ENCODE results near the gene NDC1.

NDC1 gene

DNA sequence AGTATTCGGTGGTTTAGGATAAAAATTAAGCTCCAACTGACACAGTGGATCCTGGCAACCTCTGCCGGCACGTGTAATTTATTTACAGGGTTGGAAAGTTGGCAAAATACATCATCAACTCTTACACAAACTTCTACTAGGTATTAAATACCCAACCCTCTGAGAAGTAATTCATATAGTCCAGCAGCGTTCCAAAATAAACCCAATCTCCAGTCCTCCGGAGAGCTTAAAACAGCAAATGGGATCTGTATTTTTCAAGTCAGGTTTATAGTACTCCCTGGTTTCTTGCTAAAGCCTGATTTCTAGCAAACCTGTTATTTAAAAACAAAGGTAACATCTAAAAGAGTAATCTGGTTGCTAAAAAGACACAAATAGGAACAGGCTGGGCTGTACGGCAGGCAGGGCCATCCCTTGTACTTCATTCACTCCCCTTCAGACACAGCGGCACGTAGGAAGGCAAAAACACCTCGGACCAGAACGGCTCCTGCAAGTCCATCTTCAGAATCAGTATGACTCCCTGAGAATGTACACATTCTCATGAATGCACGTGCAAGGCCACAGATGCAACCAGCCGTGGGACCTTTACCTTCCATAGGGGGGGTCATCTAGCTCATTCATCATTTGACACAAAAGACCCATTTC, 107.8 kb downstream of the NDC1 start:
- DNase-seq, result no peak

DNA sequence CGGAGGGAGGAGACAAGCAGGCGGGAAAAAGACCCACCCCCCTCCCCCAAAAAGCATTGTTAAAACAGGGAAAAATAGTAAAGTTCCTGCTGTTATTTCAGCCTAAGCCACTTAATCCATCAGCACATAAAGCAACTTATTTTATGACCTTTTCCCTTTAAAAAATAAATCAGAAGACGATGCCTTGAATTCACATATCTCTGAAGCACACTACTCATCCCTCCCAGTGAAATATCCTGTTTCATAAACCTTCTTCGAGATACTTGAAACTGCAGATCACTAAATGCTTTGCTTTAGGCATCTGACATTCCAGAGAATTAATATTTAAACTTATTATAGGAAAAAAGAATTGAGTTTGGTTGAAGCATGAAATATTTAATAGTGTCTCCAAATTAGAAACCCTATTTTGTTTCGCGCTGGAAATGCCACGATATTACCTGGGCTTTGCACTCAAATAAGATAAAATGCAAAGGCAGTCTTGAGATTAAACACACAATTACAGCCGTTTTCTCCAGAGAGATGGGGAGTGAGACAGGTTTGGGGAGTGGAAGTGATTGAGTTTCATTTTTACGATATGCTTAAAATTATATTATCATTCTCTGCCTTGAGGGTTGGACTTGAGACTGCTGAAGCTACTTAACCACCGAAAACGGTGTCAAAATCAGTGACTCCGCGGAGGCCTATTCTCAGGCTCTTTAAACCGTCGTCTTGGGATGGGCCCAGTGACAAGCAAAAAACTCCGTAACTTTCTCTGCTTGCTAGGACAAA, 108.5 kb downstream of the NDC1 start:
- DNase-seq, result no peak

DNA sequence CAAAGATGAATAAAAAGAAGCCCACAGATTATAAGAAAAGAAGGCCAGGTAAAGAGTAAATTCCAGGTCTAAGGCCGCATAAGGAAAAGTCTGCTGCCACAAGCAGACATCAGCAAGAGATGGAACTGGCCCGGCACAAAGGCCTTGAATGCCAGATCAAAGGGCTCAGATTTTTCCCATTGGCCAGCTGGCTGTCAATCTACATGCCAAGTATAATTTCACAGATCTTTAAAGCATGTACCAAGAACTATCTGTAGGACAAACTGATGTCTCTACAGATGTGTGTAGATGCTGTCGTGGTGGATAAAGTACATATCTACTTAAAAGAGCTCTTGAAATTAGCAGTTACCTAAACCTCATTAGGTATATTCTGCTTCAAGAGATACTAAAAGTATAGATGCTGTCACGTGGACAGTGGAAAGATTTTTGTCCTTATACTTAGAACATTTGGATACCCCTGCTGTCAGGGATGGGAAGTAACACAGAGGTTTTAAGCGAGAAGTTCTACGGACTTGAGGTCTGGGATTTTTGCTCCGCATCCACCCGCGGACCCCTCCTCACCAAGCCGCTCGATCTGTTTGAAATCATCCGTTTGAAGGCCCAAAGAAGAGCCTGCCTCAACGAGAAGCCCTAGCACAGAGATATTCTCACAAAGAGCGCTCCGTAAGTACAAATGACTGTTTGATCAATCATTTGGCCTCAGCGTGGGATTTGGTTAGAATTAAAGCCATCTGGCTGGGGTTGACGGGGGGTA, 109.2 kb downstream of the NDC1 start:
- DNase-seq, result no peak

DNA sequence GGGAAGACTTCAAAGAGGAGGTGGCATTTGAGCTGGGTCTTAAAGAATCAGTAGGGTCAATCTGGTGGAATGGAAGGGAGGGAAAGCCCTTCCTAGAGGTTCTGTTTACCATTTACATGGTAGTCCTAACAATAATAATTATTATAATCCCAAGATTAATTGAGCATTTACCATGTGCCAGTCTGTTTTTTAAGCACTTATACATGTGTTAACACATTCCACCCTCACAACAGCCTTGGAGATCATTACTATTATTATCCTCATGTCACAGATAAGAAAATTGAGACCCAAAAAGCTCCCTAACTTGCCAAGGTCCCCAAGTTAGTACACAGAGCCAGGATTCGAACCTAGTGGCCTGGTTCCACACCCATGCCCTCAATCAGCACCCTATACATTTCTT, 109.9 kb downstream of the NDC1 start:
- no peak for DNase-seq

DNA sequence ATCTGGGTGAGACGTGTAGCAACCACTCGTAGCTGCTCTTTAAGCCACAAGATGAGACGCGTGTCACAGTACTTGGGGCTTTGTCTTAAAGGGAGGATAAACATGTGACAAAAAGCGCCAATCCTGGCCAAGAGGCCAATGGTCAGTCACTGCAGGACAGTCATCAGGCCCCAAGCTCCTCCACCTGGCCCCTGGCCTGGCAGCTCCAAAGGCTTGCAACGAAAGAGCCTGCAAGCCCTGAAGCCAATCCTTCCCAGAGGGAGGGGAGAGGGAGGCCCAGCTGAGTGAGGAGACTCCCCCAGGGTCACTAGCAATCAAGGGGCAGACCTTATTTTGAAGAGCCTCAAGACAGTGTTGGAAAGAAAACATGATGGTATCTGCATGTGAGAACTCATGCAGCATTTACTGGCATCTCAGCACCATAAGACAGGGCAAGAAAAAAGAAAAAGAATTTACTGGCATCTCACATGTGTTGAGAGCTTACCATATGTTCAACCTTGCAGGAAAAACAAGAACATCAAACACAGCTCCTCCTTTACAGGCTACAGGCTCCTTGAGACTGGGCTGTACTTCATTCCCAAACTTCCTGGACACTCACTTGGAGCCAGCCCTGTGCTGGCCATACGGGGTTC, 110.5 kb downstream of the NDC1 start:
- DNase-seq, result no peak

DNA sequence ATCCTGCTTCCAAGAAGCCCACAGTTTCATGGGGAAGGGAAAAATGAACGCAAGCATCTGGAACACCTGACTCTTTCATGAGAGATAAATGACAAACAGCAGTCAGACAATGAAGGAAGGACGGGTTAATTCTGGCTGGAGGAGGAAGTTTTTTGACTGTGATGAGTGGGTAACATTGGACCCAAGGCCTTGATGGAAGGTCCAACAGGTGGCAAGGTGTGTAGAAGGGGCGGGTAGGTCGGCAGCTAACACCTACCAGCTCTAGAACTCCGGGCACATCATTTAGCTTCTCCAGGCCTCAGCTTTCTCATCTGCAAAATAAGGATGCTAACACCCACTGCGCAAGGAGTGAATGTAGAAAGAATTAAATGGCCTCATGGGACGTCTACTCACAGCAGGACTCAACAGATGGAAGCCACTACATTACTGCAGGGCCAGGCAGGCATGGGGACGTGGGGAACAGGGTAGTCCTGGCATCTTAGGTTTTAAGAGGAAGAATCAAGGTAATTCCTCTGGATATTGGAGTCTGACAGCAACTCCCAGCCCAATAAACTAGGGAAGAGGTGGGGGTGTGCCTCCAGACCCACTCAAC, 112.0 kb downstream of the NDC1 start:
- DNase-seq, result no peak

DNA sequence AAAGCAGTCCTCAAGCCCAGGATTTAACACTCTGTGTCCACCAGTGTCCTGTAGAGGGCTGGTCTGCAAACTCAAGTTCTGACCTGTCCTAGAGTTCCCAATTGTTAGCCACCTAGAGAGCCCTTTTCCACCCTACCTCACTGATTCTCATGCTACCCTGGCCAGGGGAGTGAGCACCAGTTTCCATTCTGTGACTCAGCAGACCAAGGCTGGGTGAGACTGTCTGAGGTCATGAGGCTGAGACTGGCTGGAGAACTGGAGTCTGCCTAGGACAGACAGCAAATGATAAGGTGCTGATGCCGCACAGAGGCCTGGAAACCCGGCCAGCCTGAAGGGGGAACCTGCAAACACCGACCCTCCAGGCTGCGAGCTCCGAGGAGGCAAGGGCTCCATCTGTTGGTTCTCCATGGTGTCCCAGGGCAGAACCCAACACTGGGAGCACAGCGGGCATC, 112.8 kb downstream of the NDC1 start:
- no peak for DNase-seq

- DNase-seq, result no peak
Observed at GRCh38 chr1:53722025-53722424, 116.1 kb downstream of the NDC1 start.

DNA sequence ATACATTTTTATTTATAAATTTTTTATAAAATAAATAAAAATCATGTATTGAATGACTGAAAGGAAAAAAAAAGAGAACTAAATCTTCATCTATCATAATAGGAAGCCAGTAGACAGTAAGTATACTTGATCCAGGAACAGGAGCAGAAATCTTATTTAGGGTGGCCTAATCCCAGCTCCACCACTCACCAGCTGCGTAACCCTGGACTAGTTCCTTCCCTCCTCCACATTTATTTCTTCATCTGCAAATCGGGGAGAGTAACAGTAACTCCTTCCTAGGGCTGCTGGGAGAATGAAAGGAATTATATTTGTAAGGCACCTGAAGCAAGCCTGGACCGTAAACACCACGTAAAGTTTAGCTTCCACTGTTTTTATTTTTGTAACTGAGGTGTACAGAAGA, 117.0 kb downstream of the NDC1 start:
- DNase-seq, result no peak

DNA sequence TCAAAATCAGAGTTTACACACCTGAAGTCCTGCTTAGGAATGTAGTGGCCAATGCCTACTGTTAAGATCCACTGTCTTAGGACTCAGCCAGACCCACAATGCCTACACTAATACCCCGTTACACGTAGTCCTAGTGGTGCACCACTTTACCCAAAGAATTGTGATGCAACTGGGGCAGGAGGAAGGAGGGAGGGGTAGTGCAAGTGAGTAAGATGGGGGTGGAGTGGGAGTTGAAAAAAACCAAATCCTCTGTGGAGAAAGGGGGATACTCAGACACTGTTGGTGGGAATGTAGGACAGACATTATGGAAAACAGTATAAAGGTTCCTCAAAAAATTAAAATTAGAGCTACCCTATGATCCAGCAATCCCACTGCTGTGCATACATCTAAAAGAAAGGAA, 118.6 kb downstream of the NDC1 start:
- DNase-seq, result no peak

- no peak for DNase-seq
Observed at GRCh38 chr1:53718443-53718842, 119.7 kb downstream of the NDC1 start.

- DNase-seq, result no peak
Observed at GRCh38 chr1:53717025-53717804, 120.9 kb downstream of the NDC1 start.

DNA sequence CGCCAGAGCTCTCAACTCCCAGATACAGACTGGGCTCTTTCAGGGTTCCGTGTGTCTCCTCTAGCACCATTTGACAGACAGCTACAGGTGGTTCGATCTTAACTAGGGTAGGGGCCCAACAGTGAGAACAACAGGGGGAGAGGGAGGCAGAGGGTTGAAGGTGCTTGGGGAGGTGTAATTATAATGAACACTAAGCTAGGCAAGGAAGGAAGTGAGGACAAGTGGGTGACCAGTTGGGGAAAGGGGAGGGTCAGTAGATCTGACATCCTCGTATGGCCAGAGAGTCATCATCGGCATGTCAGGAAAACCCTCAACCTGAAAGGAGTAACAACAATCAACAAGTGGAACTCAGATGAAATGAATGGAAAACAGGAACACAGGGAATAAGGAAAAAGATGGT, 121.9 kb downstream of the NDC1 start:
- no peak for DNase-seq

DNA sequence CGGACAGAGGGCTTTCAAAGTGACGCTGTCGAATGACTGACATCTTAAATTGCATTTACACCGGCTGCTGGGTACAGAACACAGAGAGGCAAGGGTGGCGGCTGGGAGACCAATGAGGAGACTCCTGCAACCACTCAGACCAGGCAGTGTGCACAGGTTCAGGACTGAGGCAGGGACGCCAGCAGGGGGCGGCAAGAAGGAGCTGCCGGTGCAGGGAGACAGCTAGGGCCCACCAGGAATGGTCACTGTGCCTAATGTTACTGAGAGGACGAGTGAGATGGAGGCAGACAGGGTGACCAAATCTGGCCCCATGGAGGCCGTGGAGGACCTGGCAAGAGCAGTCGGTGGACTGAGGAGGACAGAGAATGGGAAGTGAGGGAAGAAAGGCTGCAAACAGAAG, 122.6 kb downstream of the NDC1 start:
- DNase-seq, result peak; percentile 41

Data from right hindlimb (tissue), 1 donor.